Dedifferentiated amniotic fluid mesenchymal stem cell (primary cell): Measurements from ENCODE around the gene BAIAP2.

ENCODE experiments used
- DNase-seq: peaks from one replicate; pipeline ENCODE4 v3.0.0-alpha.2; 2016; ENCODE audit errors: extremely low spot score

The BAIAP2 gene

DNA sequence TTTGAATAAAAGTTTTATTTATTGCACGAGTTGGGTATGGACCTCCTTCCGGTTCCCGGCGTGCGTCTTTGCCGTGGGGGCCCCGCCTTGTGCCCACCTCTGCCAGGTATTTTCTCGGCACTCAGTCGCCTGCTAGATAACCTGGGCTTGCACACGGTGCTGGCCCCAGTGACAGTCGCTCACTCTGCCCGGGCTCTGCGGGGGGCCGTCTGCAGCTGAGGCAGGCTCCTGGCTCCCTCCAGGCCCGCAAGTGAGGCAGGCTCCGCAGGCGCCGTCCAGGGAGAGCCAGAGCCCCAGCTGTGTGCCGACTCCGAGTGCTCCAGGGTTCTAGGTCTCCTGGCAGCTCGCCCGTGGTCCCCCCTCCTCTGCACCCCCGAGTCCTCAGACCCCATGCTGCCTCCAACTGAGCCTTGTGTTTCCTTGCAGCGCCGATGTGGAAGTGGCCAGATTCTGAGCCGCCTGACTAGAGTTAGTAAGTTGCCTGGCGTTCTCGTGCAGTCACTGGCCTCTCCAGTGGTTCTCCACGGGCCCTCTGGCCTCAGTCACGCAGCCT, 75.6 kb downstream of the BAIAP2 start:
- DNase-seq: no peak

DNA sequence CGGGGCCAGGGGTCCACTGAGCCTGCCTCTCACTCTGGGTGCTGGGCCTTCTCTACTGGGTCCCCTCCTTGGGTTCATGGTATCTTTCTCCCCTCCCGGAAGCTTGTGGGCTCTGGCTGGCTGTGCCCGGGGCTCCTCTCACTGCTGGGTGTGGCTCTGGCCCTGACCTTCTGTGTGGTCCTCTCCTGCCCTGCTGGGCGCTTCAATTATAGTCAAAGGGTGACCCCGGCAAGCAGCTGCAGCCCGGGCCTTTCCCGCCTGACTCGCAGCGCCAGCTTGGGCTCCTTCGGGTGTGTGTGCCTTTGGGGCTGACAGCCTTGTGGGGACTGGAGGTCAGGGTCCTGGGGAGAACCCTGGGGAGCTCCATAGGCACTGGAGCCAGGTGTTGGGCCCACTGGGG, 76.1 kb downstream of the BAIAP2 start:
- no peak for DNase-seq

DNA sequence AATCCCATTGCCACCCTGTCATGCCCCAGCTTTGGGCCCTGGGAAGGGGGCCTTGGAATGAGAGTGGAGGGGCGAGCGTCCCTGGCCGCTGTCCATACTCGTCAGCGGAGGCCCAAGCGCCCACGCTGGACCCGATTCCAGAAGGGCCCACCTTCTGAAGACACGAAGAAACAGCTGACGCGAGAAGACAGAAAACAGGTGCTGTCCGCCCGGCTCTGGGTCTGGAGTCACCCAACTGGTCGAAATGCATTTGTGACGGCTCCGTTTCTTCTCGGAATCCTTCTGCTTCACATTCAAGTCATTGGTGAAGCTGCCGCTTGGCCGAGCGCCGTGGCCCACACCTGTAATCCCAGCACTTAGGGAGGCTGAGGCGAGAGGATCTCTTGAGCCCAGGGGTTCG, 77.5 kb downstream of the BAIAP2 start:
- DNase-seq: no peak

DNA sequence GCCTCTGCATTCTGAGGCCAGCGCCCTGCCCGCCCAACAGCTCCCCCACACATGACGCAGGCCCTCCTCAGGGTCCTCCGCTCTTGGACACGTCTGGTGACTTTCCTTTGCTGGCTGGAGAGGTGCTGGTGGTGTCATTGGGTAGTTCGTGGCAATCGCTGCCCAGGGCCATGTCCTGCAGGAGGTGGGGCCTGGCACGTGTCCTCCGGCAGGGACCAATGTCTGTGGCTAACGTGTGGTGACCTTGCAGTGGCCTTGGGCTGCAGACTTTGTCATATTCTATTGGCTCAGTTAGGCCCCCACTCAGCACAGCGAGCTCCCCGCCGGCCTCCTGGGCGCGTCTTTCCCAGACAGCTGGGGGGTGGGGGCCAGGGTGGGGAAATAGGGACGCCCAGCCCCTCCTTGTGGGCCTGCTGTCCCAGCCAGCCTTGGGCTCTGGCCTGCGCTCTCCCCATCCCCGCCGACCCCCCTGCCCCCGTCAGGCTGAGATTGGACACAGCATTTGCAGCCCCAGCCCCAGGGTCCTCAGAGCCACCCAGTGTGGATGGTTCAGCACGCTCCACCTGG, 78.3 kb downstream of the BAIAP2 start:
- no peak for DNase-seq

DNA sequence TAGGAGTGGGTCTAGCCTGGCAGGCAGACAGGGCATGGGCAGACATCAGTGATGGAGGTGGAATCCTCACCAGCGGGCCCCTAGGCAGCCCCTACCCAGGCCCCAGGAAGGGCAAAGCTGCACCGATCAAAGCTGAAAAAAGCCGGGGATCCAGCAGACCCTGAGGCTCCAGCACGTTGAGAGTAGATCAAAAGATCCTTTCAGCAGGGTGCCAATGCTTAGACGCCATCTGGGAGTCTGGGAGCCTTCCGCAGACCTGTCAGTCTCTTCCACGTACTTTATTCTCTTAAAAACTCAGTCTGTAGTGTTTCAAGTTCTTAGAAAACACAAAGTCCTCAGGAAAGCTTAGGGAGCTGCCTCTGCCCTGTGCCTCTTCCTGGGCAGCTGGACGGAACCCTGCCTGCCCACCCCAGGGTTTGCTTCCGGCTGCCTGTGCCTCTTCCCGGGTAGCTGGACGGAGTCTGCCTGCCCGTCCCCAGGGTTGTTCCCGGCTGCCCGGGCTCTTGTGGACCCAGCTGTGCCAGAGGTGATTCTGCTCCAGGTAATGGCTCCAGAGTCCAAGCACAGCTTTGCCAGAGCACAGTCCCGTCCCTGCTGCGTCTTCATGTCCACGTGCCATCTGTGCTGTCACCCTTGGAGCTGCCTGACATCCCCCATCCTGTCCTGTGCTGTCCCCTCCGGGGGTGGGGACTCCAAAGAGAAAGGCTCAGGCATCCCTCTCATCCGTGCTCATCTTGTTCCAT, 79.6 kb downstream of the BAIAP2 start:
- no peak for DNase-seq

DNA sequence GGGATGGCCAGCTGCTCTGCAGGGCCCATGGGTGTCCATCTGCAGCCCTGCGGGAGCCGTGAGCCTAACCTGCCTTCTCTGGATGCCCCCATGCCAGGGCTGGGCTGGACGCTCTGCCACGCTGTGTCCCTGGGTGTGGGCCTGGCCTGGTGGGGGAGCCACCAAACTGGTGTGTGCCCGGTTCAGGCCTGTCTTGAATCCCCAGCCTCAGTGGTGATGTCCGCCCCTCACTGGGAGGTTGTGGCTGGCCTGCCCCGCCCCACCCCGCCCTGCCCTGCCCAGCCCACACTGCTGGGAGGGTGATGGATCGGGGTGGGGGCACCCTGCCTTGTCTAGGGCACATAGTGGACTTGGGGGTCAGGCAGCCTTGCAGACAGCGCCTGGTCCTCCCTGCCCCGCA, 80.3 kb downstream of the BAIAP2 start:
- DNase-seq: no peak

DNA sequence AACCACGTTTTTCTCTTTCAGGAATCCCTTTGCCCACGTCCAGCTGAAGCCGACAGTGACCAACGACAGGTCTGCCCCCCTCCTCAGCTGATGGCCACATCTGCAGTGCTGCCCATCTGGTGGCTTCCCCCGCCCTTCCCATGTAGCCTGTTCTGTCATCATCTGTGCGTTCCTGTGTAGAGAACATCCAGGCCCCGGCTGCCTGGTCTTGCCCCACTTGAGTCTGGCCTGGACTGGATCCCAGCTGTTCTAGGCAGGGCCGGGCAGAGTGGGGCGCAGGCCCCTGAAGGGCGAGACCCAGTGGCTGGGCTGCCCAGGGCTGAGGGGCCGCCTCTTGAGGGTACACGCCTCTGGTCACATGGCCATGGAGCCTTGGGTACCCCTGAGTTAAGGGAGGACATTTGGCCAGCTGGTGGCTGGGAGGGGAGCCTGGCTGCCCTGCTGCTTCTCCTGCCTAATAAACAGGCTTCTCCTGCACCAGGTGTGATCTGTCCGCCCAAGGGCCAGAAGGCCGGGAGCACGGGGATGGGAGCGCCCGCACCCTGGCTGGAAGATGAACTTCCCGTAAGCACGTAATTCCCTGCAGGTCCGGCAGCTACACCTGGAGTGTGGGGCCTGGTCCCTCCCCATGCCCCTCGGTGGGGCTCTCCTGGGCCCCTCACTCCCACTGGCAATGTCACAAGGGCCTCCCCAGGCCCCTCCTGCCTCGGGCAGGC, 81.0 kb downstream of the BAIAP2 start:
- DNase-seq: no peak

DNA sequence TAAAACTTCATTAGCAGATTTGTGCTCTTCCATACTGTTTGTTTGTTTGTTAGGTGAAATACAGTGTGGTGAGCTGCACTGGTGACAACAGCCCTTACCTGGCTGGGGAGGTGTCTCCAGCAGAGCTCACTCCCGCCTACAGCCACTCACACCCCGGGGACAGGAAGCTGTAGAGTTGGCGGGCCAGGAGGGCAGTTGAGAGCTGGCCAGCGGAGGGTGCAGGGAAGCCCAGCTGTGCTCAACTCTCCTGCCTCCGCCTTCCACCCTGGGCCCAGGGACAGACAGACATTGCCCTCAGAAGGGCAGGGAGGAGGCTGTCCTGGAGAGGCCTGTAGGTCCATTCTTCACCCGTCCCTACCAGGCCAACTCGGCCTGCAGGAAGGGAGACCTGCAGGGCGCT, 81.8 kb downstream of the BAIAP2 start:
- no peak for DNase-seq

DNA sequence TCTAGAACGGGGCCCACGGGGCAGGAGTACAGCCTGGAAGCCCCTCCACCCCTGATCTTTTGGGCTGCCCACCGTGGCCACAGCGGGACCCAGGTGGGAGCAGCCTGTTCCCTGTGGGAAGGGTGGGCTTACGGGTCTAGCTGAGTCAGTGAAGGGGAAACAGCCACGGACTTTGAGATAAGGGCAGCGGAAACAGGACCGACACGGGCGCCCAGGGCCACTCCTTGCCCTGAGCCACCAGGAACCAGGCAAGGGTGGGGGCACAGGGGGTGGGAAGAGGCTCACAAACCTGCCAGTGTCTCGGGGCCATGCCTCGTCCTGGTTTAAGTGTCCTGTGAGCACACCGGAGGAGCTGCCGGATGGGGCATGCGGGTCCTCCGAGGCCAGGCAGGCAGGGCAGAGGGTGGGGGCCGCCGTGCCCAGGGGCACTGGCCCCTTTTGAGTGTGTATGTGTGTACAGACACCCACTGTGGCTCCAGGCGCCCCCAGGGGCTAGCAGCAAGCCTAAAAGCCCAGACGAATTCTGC, 82.8 kb downstream of the BAIAP2 start:
- no peak for DNase-seq

DNA sequence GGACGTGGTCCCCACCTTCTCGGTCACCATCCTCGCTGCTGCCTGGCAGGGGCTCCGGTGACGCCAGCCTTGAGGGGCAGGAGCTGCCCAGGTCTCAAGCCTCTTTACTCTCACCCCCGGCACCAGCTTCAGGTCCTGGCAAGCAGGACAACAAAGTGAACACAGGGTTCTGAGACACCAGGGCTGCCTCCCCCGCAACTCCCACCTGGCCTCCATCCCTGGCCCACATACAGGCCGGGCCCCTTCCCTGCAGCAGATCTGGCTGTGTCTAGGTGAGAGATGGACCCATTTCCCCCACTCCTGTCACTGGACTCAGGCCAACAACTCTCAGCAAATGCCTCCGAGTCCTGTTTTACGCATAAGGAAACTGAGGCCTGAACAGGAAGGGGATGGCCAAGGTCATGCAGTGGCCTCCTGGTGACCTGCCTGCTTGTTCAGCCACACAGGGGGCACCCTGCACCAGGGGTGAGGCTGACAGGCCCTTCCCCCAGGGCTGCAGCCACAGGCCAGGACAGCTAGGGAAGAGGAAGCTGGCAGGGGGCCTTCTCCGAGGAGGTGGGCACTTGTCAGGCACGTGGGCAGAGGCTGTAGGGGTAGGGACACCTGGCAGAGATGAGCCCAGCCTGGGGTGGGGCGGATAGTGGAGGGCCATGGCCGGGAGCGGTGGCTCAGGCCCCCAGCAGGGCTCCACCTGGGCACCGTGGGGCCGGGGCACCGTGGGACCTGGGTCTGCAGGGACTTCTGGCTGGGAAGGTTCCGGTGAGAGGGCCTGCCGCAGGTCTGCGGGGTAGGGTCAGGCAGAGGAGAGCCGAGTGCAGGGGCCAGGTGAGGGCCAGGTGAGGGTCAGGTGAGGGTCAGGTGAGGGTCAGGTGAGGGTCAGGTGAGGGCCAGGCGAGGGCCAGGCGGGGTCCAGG, 83.6 kb downstream of the BAIAP2 start:
- no peak for DNase-seq

DNA sequence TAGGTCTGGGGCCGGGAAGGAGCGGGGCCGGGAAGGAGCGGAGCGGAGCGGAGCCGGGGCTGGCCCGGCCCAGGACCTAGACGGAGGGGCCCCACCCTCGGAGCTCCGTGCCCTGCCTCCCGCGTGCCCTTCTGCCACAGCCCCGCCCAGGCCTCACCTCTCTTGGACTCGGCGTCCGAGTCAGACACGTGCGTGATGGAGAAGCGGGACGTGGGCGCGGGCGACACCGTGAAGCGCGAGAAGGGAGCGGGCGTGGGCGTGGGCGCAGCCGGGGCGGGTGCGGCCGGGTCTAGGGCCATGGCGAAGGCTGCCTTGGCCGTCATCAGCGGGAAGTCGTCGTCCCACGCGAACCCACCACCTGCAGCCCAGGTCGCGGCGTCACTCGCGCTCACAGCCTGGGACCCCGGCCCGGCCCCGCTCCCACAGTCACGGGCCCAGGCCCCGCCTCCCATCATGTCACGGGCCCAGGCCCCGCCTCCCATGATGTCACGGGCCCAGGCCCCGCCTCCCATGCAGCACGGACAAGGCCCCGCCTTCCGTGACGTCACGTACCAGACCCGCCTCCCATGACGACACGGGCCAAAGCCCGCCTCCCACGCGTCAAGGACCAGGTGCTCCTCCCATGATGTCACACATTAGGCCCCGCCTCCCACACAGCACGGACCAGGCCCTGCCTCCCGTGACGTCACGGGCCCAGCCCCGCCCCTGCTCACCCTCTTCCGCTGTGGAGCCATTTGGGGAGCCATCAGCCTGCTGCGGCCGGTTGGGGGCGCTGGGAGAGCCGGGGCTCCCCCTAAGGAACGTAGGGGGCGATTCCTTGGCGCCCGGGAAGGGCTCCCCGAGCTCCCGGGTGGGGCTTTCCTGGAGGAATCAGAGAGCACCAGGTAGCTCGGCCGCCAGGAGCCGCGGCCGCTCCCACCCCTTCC, 84.5 kb downstream of the BAIAP2 start:
- peak; percentile 73 for DNase-seq

DNA sequence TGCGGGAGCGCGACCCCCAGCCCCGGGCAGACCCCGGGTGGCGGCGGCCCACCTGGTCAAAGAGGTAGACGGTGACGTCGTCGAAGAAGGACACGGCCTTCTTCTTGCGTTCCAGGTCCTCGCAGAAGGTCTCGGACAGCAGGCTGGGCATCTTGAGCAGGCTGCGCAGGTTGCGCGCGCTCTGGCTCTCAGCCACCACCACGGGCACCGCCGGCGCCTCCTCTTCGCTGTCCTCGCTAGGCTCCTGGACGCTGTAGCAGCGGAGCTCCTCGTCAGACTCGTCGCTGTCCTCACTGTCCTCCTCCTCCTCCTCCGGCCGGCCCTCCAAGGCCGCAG, 85.2 kb downstream of the BAIAP2 start:
- no peak for DNase-seq

DNA sequence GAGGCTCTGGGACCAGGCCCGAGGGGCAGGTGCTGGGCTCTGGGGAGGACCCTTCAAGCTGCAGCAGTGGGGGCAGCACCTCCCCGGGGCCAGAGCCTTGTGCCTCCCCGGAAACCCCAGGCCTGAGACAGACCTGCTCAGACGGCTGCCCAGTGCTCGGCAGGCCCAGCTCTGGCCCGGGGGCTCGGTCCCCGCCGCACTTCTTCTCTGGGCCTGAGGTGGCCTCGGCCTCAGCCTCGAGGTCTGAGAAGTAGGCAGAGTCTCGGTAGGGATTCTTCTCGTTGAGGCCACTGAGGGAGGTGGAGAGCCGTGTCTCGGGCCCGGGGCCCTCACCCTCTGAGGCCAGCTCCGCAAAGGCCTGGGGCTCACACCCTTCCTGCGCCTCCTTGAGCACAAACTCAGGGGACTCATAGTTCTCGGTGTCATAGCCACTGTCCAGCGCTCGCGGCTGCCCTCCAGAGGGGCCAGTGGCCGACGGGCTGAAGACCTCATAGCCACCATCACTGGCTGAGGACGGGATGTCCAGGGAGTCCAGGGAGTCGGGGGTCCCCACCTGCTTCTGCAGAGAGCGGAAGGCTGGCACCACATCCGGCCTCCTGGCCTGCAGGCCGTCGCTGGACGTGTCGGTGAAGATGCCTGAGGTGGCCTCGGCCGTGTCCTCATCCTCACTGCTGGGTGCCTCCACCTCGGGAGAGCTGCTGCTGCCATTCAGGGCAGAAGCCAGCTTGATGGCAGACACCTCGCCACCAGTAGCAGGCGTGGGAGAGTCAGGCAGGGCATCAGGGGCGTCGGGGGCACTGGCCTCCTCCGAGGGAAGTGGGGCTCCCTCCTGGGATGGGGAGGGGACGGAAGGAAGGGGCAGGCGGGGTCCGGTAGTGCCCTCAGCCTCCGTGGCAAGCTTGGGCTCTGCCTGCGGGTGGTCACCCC, 86.0 kb downstream of the BAIAP2 start:
- no peak for DNase-seq

DNA sequence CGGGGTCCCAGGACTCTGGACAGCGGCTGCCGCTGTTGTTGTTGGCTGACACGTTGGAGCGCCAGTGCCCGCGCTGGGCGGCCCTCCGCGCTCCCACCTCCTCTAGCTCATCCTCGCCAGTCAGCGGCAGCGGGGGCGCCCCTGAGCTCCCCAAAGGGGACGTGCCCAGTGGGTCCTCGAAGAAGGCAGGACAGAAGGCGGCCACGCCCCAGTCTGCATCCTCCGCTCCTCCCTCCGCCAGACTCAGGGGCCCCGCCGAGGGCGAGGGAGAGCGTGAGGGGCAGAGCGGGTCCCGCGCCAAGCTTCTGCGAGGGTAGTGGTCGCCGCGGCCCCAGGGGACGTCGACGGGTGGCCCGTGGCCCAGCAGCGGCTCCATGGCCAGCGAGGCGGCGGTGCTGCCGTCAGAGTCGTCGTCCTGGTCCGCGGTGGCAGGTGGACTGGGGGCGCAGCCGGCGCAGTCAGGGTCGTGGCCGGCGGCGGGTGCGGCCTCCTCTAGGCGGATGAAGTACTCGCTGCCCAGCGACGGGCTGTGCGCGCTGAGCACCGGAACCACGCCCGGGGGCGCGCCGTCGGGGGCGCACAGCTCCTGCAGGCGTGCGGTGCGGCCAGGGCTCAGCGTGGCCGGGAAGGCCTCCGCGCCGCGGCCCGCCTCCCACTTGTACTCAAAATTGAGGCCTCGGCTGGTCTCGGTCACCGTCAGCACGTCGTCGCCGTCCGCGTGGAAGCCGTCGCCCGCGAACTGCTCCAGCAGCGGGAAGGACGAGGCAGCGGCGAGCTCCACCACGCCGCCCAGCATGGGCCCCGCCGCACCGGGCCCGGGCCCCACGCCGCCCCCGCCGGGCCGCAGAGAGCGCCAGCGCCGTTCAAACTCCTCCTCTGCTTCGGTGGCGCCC, 87.1 kb downstream of the BAIAP2 start:
- DNase-seq: no peak

DNA sequence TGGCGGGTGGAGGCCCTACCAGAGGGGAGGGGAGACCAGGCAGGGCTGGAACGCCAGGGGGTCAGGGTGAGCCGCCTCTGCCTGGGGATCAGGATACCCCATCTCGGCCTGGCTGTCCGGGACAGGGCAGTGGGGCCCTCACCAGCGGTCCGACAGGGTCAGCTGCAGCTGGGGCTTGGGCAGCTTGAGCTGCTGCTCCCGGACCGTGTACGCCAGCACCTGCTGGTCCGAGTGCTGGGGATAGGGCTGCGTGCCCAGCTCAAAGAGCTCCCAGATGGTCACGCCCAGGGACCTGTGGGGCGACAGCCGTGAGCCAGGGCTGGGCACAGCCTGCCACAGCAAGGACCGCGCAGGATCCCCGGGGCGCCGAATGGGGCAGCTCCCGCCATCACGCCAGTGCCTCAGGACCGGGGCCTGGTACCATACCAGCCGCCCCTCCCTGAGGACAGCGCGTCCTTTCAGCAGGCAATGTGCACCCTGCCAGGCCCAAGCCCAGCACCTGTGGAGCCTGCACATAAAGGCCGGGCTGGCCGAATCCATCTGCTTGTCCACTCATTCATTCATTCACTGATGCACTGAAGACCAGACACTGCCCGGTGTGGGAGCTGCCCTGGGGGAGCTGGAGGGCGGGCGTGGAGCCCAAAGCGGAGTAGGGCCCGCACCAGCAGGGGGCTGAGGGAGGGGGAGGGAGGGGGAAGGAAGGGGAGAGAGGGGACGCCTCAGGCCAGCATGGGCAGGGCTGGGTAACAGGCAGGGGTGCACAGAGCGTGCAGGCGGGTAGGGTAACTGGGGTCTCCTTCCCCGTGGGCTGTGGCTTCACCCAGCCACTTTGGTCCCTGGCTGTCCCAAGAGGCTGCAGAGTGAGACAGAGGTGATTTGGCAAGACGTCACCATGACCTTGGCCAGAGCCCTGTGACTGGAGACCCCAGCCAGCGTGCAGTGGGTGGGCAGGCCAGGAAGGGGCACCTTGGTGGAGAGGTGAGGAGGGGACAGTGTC, 88.4 kb downstream of the BAIAP2 start:
- no peak for DNase-seq

DNA sequence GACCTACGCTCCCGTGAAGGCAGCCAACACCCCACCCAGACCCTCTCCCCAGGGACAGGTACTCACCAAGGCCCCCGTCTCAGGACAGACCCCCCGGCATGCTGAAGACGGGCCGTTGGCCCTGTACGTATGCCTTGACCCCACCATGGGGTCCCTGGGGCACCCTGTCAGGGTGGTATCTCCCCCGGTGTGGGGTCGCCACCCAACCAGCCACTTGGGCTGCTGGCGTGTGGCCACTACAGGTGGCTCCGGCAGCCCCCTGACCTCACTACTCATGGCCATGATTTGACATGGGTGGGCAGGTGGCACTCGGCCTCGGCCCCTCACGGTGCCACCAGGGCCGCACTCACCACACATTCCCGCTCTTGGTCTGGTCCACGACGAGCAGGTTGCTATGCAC, 89.4 kb downstream of the BAIAP2 start:
- DNase-seq: no peak

DNA sequence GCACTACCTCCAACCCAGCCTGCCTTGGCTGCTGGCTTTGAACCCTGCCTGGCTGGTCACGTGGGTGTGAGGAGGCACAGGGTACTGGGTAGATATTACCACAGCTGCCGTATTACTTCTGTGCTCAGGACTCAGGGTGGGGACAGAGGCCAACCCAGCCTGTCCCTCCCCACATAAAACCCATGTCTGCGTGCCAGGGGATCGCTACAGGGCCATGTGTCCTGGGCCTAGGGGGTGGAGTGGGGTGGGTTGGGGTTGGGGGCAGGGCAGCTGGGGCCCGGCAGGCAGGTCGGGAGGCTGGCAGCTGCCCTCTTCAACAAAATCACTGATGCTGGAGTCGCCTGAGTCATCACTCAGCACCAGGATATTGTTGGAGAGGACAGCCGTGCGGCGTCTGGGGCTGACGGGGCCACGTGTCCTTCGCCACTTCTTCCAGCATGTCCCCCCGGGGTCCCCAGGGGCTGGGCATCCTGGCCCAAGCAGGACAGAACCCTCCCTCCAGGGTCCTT, 90.7 kb downstream of the BAIAP2 start:
- no peak for DNase-seq
